Stimulated activated CD4-positive, alpha-beta T cell treated with anti-CD3 and anti-CD28 coated beads, TNF-alpha, amount 100 ng/mL, for 48 hours (primary cell): ENCODE data around the gene SLX4IP.

Experiments used
- DNase-seq, 3 donors: peaks; one replicate each; pipeline ENCODE4 v3.0.0-alpha.2; 2020; ENCODE audit warnings: low read depth in 3 of 3

Gene SLX4IP

GRCh38 chr20:10496465-10496864 is 61.4 kb downstream of the SLX4IP start:
- DNase-seq: no peak

- no peak for DNase-seq
These were observed 62.2 kb downstream of the SLX4IP start for GRCh38 chr20:10497283-10497682.

GRCh38 chr20:10497791-10498190 is 62.7 kb downstream of the SLX4IP start:
- DNase-seq: no peak

- DNase-seq: no peak
These were observed 63.1 kb downstream of the SLX4IP start for GRCh38 chr20:10498200-10498599.

GRCh38 chr20:10501402-10501801 is 66.3 kb downstream of the SLX4IP start:
- DNase-seq: no peak

- peak in 1 of 3 donors; percentile 5 for DNase-seq
These were observed 67.0 kb downstream of the SLX4IP start for GRCh38 chr20:10502098-10502526.

- DNase-seq: no peak
These were observed 69.5 kb downstream of the SLX4IP start for GRCh38 chr20:10504608-10504993.

GRCh38 chr20:10504994-10505730 is 70.1 kb downstream of the SLX4IP start:
- DNase-seq: no peak

- DNase-seq: no peak
These were observed 70.7 kb downstream of the SLX4IP start for GRCh38 chr20:10505827-10506226.

GRCh38 chr20:10507052-10507451 is 71.9 kb downstream of the SLX4IP start:
- DNase-seq: no peak

- DNase-seq: no peak
These were observed 73.0 kb downstream of the SLX4IP start for GRCh38 chr20:10508060-10508459.

GRCh38 chr20:10508468-10509251 is 73.6 kb downstream of the SLX4IP start:
- DNase-seq: no peak

- DNase-seq: no peak
These were observed 74.3 kb downstream of the SLX4IP start for GRCh38 chr20:10509376-10509775.

- DNase-seq: no peak
These were observed 75.1 kb downstream of the SLX4IP start for GRCh38 chr20:10510216-10510615.

GRCh38 chr20:10511170-10511508 is 76.0 kb downstream of the SLX4IP start:
- no peak for DNase-seq

- DNase-seq: peak; percentile 32 to 46 (median 37)
These were observed 76.6 kb downstream of the SLX4IP start for GRCh38 chr20:10511509-10512251.

GRCh38 chr20:10513061-10513460 is 78.0 kb downstream of the SLX4IP start:
- no peak for DNase-seq

- DNase-seq: no peak
These were observed 78.9 kb downstream of the SLX4IP start for GRCh38 chr20:10513931-10514575.

GRCh38 chr20:10516529-10516928 is 81.4 kb downstream of the SLX4IP start:
- DNase-seq: no peak

GRCh38 chr20:10519361-10520046 is 84.4 kb downstream of the SLX4IP start:
- no peak for DNase-seq

- DNase-seq: no peak
These were observed 85.4 kb downstream of the SLX4IP start for GRCh38 chr20:10520528-10520927.
